DMS79 (cell line): Measurements from ENCODE around the gene RELCH.
"Not testable (repeated sequence)": the region's sequence is repeated elsewhere in the genome, so short reads cannot be mapped to it uniquely, and the experiment has no call there.

Experiments used
- DNase-seq: peaks from one replicate; lab custom pipeline; 2025; lab: John Stamatoyannopoulos, UW

Gene RELCH, protein sequence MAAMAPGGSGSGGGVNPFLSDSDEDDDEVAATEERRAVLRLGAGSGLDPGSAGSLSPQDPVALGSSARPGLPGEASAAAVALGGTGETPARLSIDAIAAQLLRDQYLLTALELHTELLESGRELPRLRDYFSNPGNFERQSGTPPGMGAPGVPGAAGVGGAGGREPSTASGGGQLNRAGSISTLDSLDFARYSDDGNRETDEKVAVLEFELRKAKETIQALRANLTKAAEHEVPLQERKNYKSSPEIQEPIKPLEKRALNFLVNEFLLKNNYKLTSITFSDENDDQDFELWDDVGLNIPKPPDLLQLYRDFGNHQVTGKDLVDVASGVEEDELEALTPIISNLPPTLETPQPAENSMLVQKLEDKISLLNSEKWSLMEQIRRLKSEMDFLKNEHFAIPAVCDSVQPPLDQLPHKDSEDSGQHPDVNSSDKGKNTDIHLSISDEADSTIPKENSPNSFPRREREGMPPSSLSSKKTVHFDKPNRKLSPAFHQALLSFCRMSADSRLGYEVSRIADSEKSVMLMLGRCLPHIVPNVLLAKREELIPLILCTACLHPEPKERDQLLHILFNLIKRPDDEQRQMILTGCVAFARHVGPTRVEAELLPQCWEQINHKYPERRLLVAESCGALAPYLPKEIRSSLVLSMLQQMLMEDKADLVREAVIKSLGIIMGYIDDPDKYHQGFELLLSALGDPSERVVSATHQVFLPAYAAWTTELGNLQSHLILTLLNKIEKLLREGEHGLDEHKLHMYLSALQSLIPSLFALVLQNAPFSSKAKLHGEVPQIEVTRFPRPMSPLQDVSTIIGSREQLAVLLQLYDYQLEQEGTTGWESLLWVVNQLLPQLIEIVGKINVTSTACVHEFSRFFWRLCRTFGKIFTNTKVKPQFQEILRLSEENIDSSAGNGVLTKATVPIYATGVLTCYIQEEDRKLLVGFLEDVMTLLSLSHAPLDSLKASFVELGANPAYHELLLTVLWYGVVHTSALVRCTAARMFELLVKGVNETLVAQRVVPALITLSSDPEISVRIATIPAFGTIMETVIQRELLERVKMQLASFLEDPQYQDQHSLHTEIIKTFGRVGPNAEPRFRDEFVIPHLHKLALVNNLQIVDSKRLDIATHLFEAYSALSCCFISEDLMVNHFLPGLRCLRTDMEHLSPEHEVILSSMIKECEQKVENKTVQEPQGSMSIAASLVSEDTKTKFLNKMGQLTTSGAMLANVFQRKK

DNA sequence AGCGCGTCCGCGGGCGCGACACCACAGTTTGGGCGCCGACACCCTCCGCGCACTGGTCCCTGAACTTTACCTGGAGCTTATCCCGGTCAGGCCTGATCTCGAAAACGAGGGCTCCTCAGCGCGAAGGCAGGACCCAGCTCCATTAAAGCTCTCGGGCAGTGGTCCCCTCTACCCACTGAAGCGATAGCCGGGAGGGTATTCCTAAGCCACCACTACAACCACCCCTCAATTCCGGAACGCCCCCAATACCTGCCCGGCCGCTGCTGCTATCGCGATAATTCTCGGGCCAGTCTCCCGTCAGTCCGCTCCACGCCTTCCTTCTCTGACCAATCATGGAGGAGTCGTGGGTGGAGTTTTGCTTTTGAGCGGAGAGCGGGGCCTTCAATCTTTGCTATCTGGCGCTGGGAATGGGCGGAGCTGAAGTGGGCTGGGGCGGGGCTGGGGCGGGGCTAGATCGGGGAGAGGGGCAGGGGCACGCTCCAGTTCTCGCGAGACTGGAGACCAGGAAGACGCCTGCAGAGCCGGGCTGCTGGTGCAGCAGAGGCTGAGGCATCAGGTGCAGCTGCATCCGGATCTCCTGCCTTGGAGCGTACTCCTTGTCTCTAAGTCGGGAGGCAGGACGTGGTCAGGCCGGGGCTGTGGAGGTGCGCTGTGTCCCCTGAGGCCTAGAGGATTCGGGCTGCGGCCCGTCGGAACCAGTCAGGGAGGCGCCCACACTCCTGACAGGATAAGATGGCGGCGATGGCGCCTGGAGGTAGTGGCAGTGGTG, at the start of gene RELCH, which contains the start of gene PIGN:
Gene RELCH, plus strand, starts transcription at position 482 of the 769 bp plus-strand sequence. Its CDS starts 251 bp downstream, at position 733.
Gene PIGN, minus strand, starts transcription at position 283 of the 769 bp plus-strand sequence. CDS start 25,703 bp downstream, outside the sequence.
- DNase-seq: peak; percentile 97

DNA sequence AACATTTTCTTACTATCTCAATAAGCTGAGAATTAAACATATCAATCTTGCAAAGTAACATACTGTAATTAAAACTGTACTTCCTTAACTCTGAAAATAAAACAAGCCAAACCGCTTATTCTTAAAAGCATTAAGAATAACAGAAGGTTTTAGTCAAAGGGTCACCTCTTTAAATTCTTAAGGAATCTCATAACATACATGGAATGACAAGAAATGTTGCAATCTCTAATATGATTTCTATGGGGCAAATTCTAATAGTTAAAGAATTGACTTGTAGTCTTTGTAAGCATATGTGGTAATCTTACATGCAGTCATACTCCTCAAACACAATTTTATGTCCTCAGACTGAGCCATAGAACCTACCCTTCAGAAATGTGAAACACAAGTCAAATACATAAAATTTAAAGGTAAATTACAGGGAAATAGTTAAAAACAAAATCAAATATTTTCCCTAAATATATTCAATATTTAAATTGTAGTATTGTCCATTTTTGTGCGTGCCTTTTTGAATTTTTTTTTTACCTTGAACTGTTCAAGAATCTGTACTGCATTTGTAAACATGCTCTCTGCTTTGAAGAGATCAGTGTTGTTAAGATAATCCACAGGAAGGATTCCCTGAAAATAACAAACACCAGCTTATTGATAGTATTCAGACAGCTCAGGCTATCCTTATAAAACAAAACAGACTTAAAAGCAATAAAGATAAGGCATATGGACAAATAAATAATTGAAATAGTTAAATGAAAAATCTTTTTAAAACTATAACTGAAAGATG, 48.4 kb upstream of the RELCH start:
- DNase-seq: no peak

DNA sequence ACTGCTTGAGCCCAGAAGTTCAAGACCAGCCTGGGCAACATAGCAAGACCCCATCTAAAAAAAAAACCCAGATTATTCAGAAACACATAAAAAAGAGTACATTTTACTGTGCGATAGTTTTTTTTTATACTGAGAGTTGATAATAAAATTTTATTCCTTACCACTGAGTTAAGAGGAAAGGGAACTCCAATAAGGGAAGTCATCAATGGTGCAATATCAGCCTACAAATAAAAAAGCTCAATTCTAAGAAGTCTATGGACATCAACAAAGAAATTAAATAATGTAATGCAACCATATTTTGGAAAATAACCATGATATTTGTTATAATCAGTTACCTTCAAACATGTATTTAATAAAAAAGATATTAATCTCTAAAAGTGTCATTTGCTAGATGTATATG, 46.8 kb upstream of the RELCH start:
- DNase-seq: no peak

DNA sequence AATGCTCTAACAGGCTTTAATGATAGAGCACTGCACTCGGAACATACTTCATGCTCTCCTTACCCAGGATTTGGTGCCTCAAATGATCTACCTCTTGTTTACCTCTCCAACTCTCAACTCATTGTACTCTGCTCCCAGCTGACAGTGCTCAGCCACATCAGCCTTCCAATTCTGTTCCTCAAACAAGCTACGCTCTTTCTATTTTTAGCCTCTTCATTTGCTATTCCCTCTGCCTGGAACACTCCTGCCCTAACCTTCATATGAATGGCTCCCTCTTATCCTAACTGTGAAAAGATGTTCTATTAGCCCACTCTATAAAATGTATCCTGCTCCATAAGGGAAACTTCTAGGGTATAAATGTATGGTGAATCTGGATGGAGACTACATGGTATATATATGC, 42.7 kb upstream of the RELCH start:
- no peak for DNase-seq

DNA sequence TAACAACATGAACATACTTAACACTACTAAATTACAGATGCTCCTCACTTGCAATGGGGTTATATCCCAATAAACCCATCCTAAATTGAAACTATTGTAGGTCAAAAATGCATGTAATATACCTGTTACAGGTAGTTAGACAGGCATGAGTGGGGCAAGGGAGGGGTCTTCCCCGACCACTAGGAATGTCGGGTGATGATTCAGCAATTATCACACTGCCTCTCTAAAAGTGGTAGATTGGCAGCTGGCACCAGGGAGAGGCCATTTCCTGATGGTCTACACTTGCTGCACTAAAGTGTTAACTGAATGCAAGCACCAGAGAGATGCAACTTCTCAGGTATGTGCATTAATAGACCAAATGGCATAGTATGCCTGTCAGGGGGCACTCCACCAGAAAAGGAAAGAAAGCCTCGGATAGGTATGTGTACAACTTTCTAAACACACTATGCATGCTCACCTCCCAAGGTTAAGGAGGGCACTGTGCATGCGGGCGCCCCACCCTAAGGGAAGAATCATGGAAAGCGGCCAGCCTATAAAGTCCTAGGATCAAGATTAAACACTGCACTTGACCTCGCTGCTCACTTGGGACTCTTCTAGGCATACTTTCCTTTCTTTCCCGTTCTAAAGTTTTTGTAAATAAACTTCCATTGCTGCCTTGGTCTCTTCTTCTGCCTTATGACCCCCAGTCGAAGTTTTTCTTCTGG, 35.8 kb upstream of the RELCH start:
- no peak for DNase-seq

DNA sequence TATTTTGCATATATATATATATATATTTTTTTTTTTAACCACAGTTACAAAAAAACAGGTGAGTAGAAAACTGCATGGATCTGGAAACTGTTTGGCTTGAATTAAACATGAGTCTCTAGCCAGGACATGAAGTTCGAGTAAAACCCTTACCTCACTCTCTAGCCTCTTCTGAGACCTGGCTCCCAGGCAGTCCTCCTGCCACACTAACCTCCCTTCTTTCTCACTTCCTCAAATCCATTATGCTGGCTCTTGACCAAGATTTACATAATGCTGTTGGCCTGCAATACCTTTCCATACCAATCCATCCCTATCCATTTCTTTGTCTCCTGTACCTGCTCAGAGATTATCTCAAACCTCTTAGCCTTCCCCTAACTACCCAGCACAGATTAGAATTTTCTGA, 34.2 kb upstream of the RELCH start:
- DNase-seq: no peak

DNA sequence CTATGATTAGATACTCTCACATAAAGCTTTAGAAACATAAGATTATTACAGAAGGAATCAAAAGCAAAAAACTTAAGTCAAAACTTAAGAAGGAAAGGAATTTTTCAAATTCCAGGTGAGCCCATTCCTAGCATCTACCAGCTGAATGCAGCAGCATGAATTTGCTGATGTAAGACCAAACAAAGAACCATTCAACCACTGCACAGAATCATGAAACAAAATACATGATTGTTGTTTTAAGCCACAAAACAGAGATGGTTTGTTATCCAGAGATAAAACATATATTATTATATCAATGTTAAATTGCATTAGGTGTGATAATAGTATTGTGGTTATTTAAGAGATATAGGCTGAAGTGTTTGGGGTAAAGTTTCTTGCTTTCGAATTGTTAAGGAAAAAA, 29.2 kb upstream of the RELCH start:
- no peak for DNase-seq

DNA sequence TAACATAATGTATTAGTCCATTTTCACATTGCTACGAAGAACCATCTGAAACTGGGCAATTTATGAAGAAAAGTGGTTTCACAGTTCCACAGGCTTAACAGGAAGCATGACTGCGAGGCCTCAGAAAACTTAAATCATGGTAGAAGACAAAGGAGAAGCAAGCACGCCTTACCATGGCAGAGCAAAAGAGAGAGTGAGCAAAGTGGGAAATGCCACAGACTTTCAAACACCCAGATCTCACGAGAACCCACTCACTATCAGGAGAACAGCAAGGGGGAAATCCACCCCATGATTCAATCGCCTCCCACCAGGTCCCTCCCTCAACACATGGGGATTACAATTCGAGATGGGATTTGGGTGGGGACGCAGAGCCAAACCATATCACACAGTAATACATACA, 22.7 kb upstream of the RELCH start:
- DNase-seq: no peak

DNA sequence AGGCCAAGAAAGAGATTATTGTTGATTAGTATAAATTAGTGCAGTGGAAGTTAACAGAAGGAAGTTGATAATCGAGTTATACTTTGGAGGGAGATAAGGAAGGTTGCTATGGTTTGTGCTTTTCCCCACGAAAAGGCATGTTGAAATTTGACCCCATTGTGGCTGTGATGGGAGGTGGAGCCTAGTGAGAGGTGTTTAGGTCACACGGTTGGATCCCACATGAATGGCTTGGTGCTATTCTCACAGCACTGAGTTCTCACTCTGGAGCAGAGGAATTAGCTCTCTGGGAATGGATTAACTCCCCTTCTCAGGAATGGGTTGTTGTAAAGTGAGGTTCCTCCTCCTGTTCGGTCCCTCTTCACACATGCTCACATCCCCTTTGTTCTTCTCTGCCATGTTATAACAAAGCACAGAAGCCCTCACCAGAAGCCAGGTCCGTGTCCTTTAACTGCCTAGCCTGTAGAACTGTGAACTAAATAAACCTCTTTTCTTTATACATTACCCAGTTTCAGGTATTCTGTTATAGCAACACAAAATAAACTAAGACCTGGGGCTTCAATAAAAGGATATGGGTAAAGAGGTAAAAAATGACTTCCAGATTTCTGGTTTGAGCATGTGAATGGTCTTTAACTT, 22.1 kb upstream of the RELCH start:
- DNase-seq: no peak

DNA sequence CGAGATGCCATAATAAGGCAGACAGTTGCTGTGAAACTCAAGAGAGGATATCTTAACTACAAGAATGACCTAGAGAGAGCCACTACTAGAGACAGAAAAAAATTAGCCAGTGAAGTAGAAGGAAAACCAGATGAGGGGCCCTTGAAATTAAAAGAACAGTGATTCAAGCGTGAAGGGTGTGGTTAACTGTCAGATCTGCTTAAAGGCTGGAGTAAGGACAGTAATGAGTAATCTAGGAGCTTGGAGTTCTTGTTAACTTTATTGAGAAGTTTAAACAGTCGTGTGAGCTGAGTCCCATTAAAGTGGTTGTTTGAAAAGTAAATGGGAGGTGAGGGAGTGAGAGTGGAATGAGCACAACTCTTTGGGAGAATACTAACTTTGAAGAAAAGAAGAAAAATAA, 21.5 kb upstream of the RELCH start:
- DNase-seq: no peak

DNA sequence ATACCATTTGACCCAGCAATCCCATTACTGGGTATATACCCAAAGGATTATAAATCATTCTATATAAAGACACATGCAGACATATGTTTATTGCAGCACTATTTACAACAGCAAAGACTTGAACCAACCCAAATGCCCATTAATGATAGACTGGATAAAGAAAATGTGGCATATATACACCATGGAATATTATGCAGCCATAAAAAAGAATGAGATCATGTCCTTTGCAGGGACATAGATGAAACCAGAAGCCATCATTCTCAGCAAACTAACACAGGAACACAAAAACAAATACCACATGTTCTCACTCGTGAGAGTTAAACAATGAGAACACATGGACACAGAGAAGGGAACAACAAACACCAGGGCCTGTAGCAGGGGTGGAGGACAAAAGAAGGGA, 20.5 kb upstream of the RELCH start:
- DNase-seq: not testable (repeated sequence)

DNA sequence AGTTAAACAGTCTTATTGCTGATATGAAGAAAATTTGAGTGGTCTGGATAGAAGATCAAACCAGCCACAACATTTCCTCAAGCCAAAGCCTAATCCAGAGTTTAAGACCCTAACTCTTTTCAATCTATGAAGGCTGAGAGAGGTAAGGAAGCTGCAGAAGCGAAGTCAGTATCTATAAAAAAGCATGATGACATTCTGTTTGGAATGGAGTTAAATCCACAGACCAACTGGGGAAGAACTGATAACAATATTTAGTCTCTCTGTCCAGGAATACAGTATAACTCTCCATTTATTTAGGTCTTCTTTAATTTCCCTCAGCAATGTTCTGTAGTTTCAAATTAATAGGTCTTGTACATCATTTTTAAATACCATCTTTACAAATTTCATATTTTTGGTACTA, 16.2 kb upstream of the RELCH start:
- DNase-seq: no peak

DNA sequence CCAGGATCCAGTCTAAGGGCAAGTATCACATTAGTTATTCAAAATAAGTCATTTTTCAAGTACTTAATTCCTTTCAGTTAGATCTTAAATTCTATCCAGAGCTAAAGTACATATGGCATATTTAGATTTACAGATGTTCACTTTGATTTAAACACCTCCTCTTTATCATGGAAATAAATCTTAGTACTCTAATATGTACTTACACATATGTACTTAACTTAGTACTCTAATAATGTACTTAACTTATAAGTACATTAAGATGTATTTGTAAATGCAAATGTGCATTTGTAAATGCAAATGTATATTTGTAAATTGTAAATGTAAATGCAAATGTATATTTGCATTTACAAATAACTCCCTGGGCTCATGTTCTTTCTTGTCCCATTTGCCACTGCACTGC, 14.8 kb upstream of the RELCH start:
- no peak for DNase-seq

DNA sequence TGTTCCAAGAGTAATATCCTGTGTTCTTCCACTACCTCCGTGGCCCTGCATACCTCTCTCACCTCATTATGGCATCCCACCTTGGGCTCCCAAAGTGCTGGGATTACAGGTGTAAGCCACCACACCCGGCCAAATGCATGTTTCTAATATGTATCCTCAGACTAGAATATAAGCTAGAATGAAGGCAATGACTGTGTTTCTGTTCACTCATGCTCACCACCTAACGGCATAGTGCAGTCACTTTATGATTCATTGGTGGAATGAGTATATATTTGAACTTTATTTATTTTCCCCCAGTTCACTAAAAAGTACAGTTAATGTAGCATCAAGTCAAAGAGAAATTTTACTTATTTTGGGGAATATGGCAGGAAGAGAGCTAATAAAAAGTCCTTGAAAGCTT, 11.5 kb upstream of the RELCH start:
- no peak for DNase-seq

DNA sequence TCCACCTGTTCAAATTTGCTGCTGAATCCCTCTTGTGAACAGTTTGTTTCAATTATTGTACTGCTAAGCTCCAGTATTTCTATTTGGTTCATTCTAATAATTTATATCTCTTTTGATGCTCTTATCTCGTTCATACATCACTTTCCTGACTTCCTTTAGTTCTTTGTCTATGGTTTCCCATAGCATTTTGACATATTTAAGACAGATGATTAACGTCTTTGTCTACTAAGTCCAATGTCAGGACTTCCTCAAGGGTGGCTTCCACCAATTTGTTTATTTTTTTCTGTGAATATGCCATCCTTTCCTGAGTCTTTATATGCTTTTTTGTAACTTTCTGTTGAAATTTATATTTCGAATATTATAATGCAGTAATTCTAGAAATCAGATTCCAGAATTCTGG, 9.8 kb upstream of the RELCH start:
- DNase-seq: no peak

DNA sequence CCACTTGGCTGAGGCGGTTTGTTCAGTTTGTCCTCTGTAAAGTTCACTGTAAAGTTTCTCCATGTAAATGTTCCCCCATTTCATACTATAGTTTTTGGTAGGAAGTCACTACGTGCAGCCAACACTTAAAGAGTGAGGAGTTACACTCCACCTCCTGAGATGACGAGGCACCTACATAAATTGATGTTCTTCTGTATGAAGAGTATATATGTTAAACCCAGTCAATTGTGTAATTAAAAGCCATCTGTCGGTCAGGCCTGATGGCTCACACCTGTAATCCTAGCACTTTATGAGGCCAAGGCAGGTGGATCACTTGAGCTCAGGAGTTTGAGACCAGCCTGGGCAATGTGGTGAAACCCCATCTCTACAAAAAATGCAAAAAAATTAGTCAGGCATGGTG, 7.8 kb upstream of the RELCH start:
- DNase-seq: no peak

DNA sequence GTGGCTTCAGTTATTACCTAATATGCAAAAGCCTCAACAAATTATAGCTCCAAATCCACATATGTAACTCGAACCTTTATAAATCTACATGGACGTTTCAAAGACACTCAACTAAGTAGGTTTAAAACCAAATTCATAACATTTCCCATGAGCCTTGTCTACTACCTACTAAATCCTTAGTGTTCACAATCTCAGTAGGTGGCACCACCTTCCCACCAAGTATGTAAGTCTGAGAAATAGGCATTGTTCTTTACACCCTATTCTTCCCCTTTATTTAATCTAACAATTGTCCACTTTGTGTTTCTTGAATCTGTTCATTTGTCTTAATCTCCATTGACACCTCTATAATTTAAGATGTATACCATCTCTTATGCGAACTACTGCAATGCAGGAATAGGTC, 4.8 kb upstream of the RELCH start:
- DNase-seq: no peak

DNA sequence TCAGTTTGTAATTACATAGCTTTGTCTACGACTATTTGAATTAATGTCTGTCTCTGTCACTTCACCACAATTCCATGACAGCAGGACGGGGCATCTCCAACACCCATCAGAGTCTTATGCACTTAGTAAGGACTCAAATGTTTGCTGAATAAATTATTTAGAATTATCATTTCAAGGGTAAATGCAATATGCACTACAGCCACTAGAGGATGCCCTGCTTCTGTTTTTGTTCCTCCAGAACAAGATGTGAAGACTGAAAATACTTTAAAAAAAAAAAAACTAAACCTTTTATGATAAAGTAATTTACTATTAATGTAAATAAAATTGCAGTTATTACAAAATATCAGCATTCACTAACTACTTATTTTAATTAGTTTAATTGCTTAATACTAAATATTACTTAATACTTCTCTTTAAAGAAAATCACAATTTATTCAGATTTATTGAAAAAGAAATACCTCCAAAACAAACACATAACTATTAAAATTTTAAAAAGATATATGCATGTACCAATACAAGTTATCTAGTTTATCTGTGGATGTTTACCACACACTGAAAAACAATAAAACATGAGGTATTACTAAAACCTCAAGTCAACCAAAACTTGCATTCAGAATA, 3.4 kb upstream of the RELCH start:
- DNase-seq: peak; percentile 14

DNA sequence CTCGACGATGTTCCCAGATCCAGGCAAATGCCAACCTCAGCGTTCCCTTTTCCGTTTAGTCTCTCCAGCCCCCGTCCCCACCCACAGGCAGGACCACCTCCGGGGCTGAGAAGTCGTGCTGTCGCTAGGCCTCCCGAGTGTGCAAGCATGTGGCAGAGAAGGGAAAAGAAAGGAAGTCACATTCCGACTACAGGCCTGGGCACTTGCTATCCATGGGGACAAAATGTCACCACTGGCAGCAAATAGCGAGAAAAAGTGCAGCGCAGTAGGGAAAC, 619 bp upstream of the RELCH start:
- no peak for DNase-seq
